Measurements from ENCODE around the gene CCL17. TPM values are rescaled to one million over a fixed set of nuclear protein-coding genes. Genes with fewer than 3 reads are reported as not detected.

Gene CCL17
- total RNA-seq, 1 donor from 2014 or later, result not detected

DNA sequence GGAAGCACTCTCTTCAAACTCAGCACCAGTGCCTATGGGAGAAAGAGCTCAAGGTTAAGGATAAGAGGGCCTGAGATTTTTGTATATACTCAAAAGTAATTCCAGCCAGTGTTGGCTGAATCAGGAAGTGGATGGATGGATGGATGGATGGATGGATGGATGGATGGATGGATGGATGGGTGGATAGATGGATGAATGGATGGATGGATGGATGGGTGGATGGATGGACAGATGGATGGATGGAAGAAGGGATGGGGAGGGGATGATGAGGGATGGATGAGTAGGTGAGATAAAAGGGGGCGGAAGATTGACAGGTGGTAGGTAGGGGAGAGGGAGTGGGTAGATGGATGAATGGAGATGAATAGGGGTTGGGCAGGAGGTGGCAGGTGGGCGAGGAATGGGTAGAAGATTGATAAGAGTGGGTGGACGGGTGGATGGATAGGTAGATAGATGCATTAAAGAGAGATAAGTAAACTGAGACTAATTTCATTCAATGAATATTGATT, 28.2 kb upstream of the CCL17 start:
- Histone ChIP-seq H3K4me3 (ENCODE audit: low read depth, low read length) (no peak overlapping the region), H3K27me3 (ENCODE audit: control insufficient read depth, insufficient read depth, low read length) (no peaks in the 10 kb centered on the region), H3K36me3 (ENCODE audit: control insufficient read depth, insufficient read depth, low read length) (no peaks in the 10 kb centered on the region)
- TF ChIP-seq CTCF (IDR thresholded peaks at IDR 0.05; ENCODE audit: insufficient read depth, low read length, poor library complexity, severe bottlenecking), result no peak
- no peak for DNase-seq (ENCODE audit: low read depth)

DNA sequence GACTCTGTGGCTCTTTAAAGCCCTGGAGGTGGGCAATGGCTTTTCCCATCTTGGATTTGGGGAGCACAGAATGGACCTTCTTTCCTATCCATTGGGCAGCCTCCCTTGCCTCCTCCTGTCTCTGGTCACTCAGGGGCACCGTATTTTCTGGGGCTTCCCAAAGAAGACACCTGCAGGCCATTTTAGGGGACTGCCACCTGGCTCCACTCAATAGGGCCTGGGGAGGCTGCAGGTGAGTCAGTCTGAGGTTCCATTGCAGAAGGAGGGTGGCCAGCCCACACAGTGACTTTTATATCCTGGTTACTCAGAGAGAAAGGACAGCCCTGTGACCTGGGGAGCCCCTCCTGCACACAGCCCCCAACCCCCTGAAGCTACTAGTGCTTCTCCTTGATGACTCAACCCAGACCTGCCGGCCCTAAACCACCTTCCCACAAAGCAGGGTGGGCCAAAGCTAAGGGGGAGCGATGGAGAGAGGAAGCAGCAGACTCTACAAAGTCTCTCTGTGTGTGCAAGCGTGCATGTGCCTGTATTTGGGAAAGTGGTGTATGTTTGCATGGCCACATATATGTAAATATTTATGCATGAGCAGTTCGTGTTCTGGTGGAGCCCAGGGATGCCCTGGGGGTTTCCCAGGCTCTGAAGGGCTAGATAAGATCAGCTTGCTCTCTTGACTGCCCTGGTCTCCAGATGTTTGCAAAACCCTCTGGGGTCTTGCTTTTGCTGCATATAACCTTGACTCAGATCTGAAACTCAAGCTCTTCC, 27.3 kb upstream of the CCL17 start:
- no peak for DNase-seq (ENCODE audit: low read depth)
- TF ChIP-seq CTCF (IDR thresholded peaks at IDR 0.05; ENCODE audit: insufficient read depth, low read length, poor library complexity, severe bottlenecking), result peak; percentile 17
- Histone ChIP-seq H3K27me3 (ENCODE audit: control insufficient read depth, insufficient read depth, low read length) (no peaks in the 10 kb centered on the region), H3K36me3 (ENCODE audit: control insufficient read depth, insufficient read depth, low read length) (no peaks in the 10 kb centered on the region), H3K4me3 (ENCODE audit: low read depth, low read length) (no peak overlapping the region)

DNA sequence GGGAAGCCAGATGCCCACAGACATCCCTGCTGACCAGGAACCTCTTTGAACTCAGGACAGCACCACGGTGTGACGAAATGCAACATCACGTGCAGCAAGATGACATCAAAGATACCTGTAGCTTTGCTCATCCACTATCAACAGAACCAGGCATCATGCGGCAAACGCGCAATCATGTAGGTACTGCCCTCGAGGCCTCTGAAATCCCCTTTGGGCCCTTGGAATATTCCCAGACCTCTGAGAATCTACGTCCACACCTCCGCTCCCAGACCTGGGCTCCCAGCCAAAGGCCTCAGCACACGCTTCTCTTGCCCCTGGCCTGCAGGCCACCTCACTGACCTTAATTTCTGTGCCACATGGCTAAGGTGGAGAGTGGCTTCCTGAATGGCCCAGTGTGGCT, 25.0 kb upstream of the CCL17 start:
- no peaks in the 10 kb centered on the region for H3K27me3 ChIP-seq (ENCODE audit: control insufficient read depth, insufficient read depth, low read length)
- no peak for TF ChIP-seq CTCF (IDR thresholded peaks at IDR 0.05; ENCODE audit: insufficient read depth, low read length, poor library complexity, severe bottlenecking)
- H3K4me3 ChIP-seq (ENCODE audit: low read depth, low read length), result no peak overlapping the region
- no peaks in the 10 kb centered on the region for H3K36me3 ChIP-seq (ENCODE audit: control insufficient read depth, insufficient read depth, low read length)
- DNase-seq (ENCODE audit: low read depth), result no peak

GRCh38 chr16:57380671-57381462, 23.7 kb upstream of the CCL17 start:
- no peak for TF ChIP-seq CTCF (IDR thresholded peaks at IDR 0.05; ENCODE audit: insufficient read depth, low read length, poor library complexity, severe bottlenecking)
- DNase-seq (ENCODE audit: low read depth), result no peak
- Histone ChIP-seq H3K36me3 (ENCODE audit: control insufficient read depth, insufficient read depth, low read length) (no peaks in the 10 kb centered on the region), H3K4me3 (ENCODE audit: low read depth, low read length) (no peak overlapping the region), H3K27me3 (ENCODE audit: control insufficient read depth, insufficient read depth, low read length) (no peaks in the 10 kb centered on the region)

GRCh38 chr16:57381791-57382534, 22.6 kb upstream of the CCL17 start:
- no peak for DNase-seq (ENCODE audit: low read depth)
- H3K4me3 ChIP-seq (ENCODE audit: low read depth, low read length), result no peak overlapping the region
- TF ChIP-seq CTCF (IDR thresholded peaks at IDR 0.05; ENCODE audit: insufficient read depth, low read length, poor library complexity, severe bottlenecking), result no peak
- no peaks in the 10 kb centered on the region for H3K27me3 ChIP-seq (ENCODE audit: control insufficient read depth, insufficient read depth, low read length)
- H3K36me3 ChIP-seq (ENCODE audit: control insufficient read depth, insufficient read depth, low read length), result no peaks in the 10 kb centered on the region

Measured in kidney epithelial cell (primary cell).